IPS-18c (cell line): ENCODE measurements around the gene GUCA2A.

ENCODE experiments used
- H3K4me3 ChIP-seq: 2 replicates; pipeline ENCODE4 v1.7.0; 2013; ENCODE audit warnings: low read depth, mild to moderate bottlenecking, low read length, moderate library complexity; ENCODE audit not compliant: insufficient read depth
- H3K9me3 ChIP-seq: one replicate; pipeline ENCODE4 v1.6.1; 2013; ENCODE audit warnings: mild to moderate bottlenecking, low read length, moderate library complexity; ENCODE audit not compliant: control insufficient read depth, insufficient read depth

Gene GUCA2A

GRCh38 chr1:42181687-42182086, 17.1 kb upstream of the GUCA2A start:
- Histone ChIP-seq H3K4me3 (no peak overlapping the region), H3K9me3 (no peaks in the 10 kb centered on the region)

GRCh38 chr1:42179900-42180329, 15.4 kb upstream of the GUCA2A start:
- Histone ChIP-seq H3K4me3 (no peak overlapping the region), H3K9me3 (no peaks in the 10 kb centered on the region)

- Histone ChIP-seq H3K4me3 (no peak overlapping the region), H3K9me3 (no peaks in the 10 kb centered on the region)
Measured at GRCh38 chr1:42179275-42179674, 14.7 kb upstream of the GUCA2A start.

- no peaks in the 10 kb centered on the region for H3K9me3 ChIP-seq
Measured at GRCh38 chr1:42178249-42178648, 13.7 kb upstream of the GUCA2A start.

GRCh38 chr1:42177541-42177981, 13.0 kb upstream of the GUCA2A start:
- no peaks in the 10 kb centered on the region for H3K9me3 ChIP-seq
- H3K4me3 ChIP-seq, result no peak overlapping the region

More at GRCh38 chr1:42178249-42178648, 13.7 kb upstream of the GUCA2A start:
- H3K4me3 ChIP-seq, result no peak overlapping the region

- Histone ChIP-seq H3K9me3 (no peaks in the 10 kb centered on the region), H3K4me3 (no peak overlapping the region)
Measured at GRCh38 chr1:42176902-42177519, 12.5 kb upstream of the GUCA2A start.

GRCh38 chr1:42175314-42176054, 10.9 kb upstream of the GUCA2A start:
- H3K9me3 ChIP-seq, result no peaks in the 10 kb centered on the region
- H3K4me3 ChIP-seq, result no peak overlapping the region

GRCh38 chr1:42173961-42174735, 9.6 kb upstream of the GUCA2A start:
- Histone ChIP-seq H3K4me3 (no peak overlapping the region), H3K9me3 (no peaks in the 10 kb centered on the region)

GRCh38 chr1:42173155-42173933, 8.8 kb upstream of the GUCA2A start:
- Histone ChIP-seq H3K4me3 (no peak overlapping the region), H3K9me3 (no peaks in the 10 kb centered on the region)

- Histone ChIP-seq H3K4me3 (no peak overlapping the region), H3K9me3 (no peaks in the 10 kb centered on the region)
Measured at GRCh38 chr1:42172381-42173133, 8.0 kb upstream of the GUCA2A start.

GRCh38 chr1:42171679-42172266, 7.2 kb upstream of the GUCA2A start:
- Histone ChIP-seq H3K9me3 (no peaks in the 10 kb centered on the region), H3K4me3 (no peak overlapping the region)

- Histone ChIP-seq H3K9me3 (no peaks in the 10 kb centered on the region), H3K4me3 (no peak overlapping the region)
Measured at GRCh38 chr1:42170779-42171621, 6.5 kb upstream of the GUCA2A start.

- H3K9me3 ChIP-seq, result no peaks in the 10 kb centered on the region
- H3K4me3 ChIP-seq, result no peak overlapping the region
Measured at GRCh38 chr1:42168763-42169162, 4.2 kb upstream of the GUCA2A start.

GRCh38 chr1:42168391-42168670, 3.8 kb upstream of the GUCA2A start:
- Histone ChIP-seq H3K9me3 (no peaks in the 10 kb centered on the region), H3K4me3 (no peak overlapping the region)

- Histone ChIP-seq H3K9me3 (no peaks in the 10 kb centered on the region), H3K4me3 (no peak overlapping the region)
Measured at GRCh38 chr1:42167611-42168390, 3.3 kb upstream of the GUCA2A start.
